Anterior cingulate cortex (tissue), 58 donors: ENCODE measurements around the gene CCDC185.

ENCODE experiments used
- DNase-seq, 58 donors: peaks; one replicate each; lab custom pipeline; 2025; lab: John Stamatoyannopoulos, UW

Gene CCDC185

DNA sequence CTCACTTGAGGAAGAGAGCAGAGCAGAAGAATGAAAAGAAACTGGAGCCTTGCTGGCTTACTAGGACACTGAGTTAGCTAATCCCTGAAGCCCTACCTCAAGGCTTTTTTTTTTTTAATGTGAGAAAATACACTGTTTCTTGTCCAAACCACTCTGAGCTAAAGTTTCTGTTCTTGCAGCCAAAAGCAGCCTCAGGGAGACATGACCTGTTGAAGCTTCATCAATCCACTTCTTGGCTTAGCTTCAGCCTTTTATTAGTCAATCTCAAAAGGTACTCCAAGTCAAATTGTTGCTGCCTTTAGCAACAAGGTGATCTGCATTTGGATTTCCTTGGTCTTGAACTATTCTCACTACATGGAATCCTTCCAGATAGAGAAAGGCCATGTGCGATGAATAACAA, 33.7 kb downstream of the CCDC185 start:
- no peak for DNase-seq

DNA sequence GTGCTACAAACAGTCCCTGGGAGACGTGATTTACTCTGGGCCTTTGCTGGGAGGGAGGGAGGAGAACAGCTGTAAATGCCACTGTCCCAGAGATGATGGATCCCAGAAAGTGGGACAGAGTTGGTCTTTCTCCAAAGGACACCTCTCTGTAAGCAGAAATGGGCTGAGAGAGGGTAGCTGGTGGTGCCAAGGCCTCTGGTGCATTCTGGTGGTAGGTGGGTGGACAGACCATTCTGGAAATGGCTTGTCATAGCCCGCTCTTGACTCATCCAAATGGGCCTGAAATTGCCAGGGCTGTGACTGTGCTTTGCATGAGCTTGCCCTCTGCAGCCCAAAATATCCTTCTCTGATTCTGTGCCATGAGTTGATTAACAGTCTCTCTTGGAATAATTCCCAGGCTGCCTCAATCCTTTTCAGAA, 36.1 kb downstream of the CCDC185 start:
- peak in 20 of 58 donors; percentile 0 to 20 (median 8) for DNase-seq

DNA sequence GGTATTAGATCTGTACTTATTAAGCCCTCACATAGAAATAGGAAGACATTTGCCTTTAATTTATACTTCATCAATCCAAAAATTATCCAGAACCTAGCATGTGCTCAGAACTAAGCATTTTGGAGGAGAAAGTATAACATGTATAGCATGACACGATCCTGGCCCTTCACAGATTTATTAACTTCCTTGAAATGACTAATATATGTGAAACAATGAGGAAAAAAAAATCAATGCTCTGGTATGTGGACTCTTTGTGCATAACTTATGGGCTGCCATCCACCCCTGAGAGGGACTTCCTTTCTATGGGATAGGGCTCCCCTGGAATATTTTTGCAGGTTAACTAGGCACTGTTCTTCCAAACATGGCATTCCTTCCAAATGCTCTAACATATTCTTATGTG, 36.6 kb downstream of the CCDC185 start:
- no peak for DNase-seq

DNA sequence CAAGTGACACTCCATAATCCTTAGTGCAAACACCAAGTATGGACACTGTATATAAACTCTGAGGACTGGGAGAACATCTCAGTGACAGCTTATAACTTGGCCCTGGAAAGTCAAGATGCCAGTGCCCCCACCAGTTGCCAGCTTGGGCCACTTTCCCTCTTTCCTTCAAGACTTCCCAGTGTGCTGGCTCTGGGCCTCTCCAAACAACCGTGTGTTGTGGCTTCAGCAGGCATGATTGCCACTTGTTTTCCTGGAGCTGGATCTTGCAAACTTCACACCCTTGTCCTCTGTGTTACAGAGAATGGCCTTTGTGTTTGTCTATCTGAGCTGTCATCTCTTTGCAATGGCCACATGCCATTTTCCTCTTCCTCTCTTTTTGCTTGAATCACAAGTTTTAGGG, 37.0 kb downstream of the CCDC185 start:
- peak in 1 of 58 donors; percentile 4 for DNase-seq

DNA sequence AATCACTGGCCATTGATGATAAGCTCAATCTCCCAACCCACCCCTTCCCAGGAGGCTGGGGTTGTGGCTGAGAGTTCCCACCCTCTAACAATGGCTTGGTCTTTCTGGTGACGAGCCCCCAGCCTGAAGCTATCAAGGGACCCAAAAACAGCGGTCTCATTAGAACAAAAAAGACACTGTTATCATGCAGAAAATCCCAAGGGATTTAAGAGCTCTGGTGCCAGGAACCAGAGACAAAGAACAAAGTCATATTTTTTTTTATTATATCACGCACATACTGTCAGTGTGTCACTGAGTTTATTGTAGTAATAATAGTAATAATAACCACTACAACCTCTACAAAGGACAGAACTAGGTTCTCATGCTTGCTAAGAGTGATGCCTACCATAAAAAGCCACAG, 43.9 kb downstream of the CCDC185 start:
- no peak for DNase-seq

DNA sequence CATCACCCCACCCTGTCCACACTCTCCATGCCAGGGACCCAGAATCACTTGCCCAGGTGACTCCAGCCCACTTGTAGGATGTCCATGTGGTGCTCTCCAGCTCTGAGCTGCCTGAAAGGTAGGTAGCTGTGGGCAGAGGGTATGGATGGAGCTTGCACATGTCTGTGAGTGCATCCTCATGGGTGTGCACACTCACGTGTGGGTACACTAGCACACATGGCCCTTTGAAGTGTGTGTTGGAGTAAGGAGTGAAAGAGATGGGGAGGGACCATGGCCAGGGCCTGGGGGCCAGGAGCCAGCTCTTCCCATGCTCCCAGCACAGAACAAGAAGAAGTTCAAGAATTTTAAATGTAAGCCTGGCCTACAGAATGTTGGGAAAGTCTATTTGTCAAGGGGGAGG, 50.2 kb downstream of the CCDC185 start:
- no peak for DNase-seq

DNA sequence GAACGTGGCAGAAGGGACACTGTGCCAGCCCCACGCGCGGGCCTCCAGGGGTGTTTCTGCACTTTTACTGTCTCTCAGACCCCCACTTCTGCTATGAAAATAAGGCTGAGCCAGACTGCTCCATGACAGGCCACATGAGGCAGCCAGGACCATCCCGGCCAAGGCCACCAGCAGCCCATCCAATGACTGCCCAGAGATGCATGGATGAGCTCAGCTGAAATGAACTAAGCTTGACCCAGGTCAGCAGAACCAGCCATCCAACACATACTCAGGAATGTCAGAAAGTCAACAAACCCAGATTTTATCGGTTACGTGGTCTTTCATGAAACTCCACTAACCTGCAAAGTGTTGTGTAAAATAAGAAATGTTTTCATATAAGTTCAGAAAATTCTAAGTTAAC, 51.2 kb downstream of the CCDC185 start:
- no peak for DNase-seq
